SU-DHL-6 (cell line): Measurements from ENCODE around the gene HMX1.

Source experiments
- H2AFZ ChIP-seq: fragments of 200-600 bp; sonication (generic); 2 replicates; pipeline ENCODE4 v1.6.1; 2014; ENCODE audit warnings: low read depth, mild to moderate bottlenecking, moderate library complexity, mixed read lengths, antibody characterized with exemption, low read length; ENCODE audit not compliant: severe bottlenecking
- H3F3A ChIP-seq: fragments of 200-600 bp; shearing (Covaris generic); 2 replicates; pipeline ENCODE4 v1.6.0; 2016; ENCODE audit warnings: antibody characterized with exemption, mild to moderate bottlenecking; ENCODE audit not compliant: insufficient read depth
- H3K27ac ChIP-seq: fragments of 200-600 bp; sonication (generic); 2 replicates; pipeline ENCODE4 v1.5.1; 2016; ENCODE audit warnings: low read depth, mild to moderate bottlenecking, low read length, moderate library complexity, mixed read lengths
- H3K27me3 ChIP-seq: fragments of 200-600 bp; sonication (generic), shearing (Covaris generic); 2 replicates; pipeline ENCODE4 v1.6.0; 2014; ENCODE audit warnings: mild to moderate bottlenecking, low read length
- H3K36me3 ChIP-seq: fragments of 200-600 bp; sonication (generic); 2 replicates; pipeline ENCODE4 v1.6.1; 2014; ENCODE audit warnings: mild to moderate bottlenecking, low read length, mixed read lengths
- H3K4me2 ChIP-seq: fragments of 300-600, 200-600 bp; shearing (Covaris generic), sonication (generic); 2 replicates; pipeline ENCODE4 v1.6.0; 2014; ENCODE audit warnings: low read length, low read depth, mild to moderate bottlenecking; ENCODE audit not compliant: poor library complexity, severe bottlenecking
- H3K4me3 ChIP-seq: fragments of 200-600 bp; sonication (generic); 2 replicates; pipeline ENCODE4 v1.5.1; 2014; ENCODE audit warnings: antibody characterized with exemption, low read length, mild to moderate bottlenecking, mixed read lengths; ENCODE audit not compliant: insufficient read depth, poor library complexity, severe bottlenecking
- H3K79me2 ChIP-seq: fragments of 200-600 bp; sonication (generic); 2 replicates; pipeline ENCODE4 v1.6.1; 2014; ENCODE audit warnings: mild to moderate bottlenecking, low read length, moderate library complexity; ENCODE audit not compliant: insufficient read depth
- H3K9ac ChIP-seq: fragments of 200-600 bp; sonication (generic); 2 replicates; pipeline ENCODE4 v1.7.0; 2014; ENCODE audit warnings: mild to moderate bottlenecking, low read length
- H3K9me2 ChIP-seq: fragments of 200-600 bp; sonication (generic); replicated peaks from 2 replicates; pipeline ENCODE4 v1.6.1; 2014; ENCODE audit warnings: low read length; ENCODE audit not compliant: insufficient read depth
- H3K9me3 ChIP-seq: fragments of 200-600 bp; sonication (generic); 2 replicates; pipeline ENCODE4 v1.6.1; 2014; ENCODE audit warnings: low read length, mixed read lengths; ENCODE audit not compliant: insufficient read depth
- H4K20me1 ChIP-seq: fragments of 200-600 bp; sonication (generic); 2 replicates; pipeline ENCODE4 v1.6.1; 2014; ENCODE audit warnings: low read depth, mild to moderate bottlenecking, antibody characterized with exemption, low read length, moderate library complexity, mixed read lengths
- CTCF ChIP-seq: fragments of 200-600 bp; sonication (generic); IDR thresholded peaks from one replicate; pipeline ENCODE4 v1.5.1; 2017; ENCODE audit warnings: antibody characterized with exemption, mild to moderate bottlenecking, low read length, moderate library complexity; ENCODE audit not compliant: insufficient read depth, poor library complexity, severe bottlenecking
- EZH2phosphoT487 ChIP-seq: fragments of 200-600 bp; sonication (generic), shearing (Covaris generic); conservative IDR thresholded peaks from 2 replicates; pipeline ENCODE4 v1.6.1; 2018; ENCODE audit warnings: mild to moderate bottlenecking, antibody characterized with exemption, low read length, moderate library complexity, mixed read lengths

HMX1 gene

DNA sequence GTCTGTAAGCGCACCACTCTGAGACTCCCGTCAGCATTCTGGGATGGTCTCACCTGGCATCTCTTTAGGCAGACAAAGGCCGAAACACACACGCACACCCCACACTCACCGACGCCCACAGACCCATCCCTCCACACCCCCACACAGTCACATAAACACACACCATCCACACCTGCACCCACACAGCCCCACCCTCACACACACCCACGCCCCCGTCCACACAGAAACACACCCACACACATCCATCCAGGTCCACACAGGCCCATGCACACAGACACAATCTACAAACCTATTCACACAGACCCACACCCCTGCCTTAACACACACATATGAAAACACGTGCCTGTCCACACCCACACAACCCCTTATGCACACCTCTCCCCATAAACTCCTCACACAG is 9.2 kb upstream of the HMX1 start:
- TF ChIP-seq EZH2phosphoT487 (no peak), CTCF (no peak)
- Histone ChIP-seq H3K9me2 (no peaks in the 10 kb centered on the region), H4K20me1 (no peaks in the 10 kb centered on the region), H3K4me2 (no peak overlapping the region), H3F3A (no peaks in the 10 kb centered on the region), H3K79me2 (no peaks in the 10 kb centered on the region), H3K9ac (no peak overlapping the region), H3K4me3 (no peak overlapping the region), H3K27ac (no peak overlapping the region), H2AFZ (no peak overlapping the region), H3K9me3 (no peaks in the 10 kb centered on the region), H3K36me3 (no peaks in the 10 kb centered on the region), H3K27me3 (no peaks in the 10 kb centered on the region)

DNA sequence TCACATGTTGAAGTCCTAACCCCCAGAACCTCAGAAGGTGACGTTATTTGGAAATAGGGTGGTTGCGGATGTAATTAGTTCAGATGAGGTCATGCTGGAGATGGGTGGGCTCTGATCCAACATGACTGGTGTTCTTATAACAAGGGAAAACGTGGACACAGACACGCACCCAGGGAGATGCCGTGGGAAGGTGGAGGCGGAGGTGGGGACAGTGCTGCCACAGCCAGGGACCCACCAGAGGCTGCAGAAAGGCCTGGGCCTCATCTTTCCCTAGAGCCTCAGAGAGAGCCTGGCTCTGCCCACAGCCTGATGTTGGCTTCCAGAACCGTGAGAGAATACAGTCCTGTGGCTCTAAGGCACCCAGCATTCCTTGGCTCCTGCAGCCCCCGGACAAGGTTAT is 7.9 kb upstream of the HMX1 start:
- no peak overlapping the region for H3K27ac ChIP-seq
- H3K36me3 ChIP-seq, result no peaks in the 10 kb centered on the region
- H3K9me3 ChIP-seq, result no peaks in the 10 kb centered on the region
- H3K9ac ChIP-seq, result no peak overlapping the region
- no peaks in the 10 kb centered on the region for H4K20me1 ChIP-seq
- no peaks in the 10 kb centered on the region for H3K79me2 ChIP-seq
- H3K4me3 ChIP-seq, result no peak overlapping the region
- H3F3A ChIP-seq, result no peaks in the 10 kb centered on the region
- H3K9me2 ChIP-seq, result no peaks in the 10 kb centered on the region
- H3K27me3 ChIP-seq, result no peaks in the 10 kb centered on the region
- no peak overlapping the region for H2AFZ ChIP-seq
- no peak for TF ChIP-seq CTCF
- no peak overlapping the region for H3K4me2 ChIP-seq

DNA sequence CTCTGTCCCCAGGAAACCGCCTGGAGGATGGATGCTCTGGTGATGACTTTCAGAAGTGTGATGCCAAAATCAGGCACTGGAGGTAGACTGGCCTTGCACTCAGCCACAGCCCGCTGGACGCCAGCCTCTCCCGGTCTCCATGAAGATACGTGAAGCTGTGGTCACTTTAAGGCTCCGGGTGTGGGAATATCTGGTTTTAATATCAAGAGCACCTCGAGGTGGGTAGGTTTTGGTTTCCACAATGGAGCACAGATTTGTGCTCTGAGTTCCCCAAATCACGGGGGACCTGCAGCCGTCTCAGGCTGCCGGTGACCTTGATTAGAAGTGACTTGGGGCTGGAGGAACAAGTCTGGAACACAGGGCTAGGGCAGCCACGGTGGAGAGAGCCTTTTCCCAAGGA is 6.8 kb upstream of the HMX1 start:
- H3K36me3 ChIP-seq, result no peaks in the 10 kb centered on the region
- no peak overlapping the region for H2AFZ ChIP-seq
- H4K20me1 ChIP-seq, result no peaks in the 10 kb centered on the region
- no peaks in the 10 kb centered on the region for H3K9me3 ChIP-seq
- H3K9me2 ChIP-seq, result no peaks in the 10 kb centered on the region
- no peaks in the 10 kb centered on the region for H3F3A ChIP-seq
- H3K27me3 ChIP-seq, result no peaks in the 10 kb centered on the region
- no peak overlapping the region for H3K27ac ChIP-seq
- no peaks in the 10 kb centered on the region for H3K79me2 ChIP-seq
- H3K4me3 ChIP-seq, result no peak overlapping the region
- H3K4me2 ChIP-seq, result no peak overlapping the region
- TF ChIP-seq EZH2phosphoT487, result no peak
- TF ChIP-seq CTCF, result no peak
- no peak overlapping the region for H3K9ac ChIP-seq

GRCh38 chr4:8877780-8878040 is 6.1 kb upstream of the HMX1 start:
- H3K9me2 ChIP-seq, result no peaks in the 10 kb centered on the region
- no peaks in the 10 kb centered on the region for H3F3A ChIP-seq
- no peak overlapping the region for H3K4me3 ChIP-seq
- H3K36me3 ChIP-seq, result no peaks in the 10 kb centered on the region
- H3K4me2 ChIP-seq, result no peak overlapping the region
- no peak overlapping the region for H3K9ac ChIP-seq
- H4K20me1 ChIP-seq, result no peaks in the 10 kb centered on the region
- H3K79me2 ChIP-seq, result no peaks in the 10 kb centered on the region
- no peak for TF ChIP-seq CTCF
- no peak for TF ChIP-seq EZH2phosphoT487
- no peak overlapping the region for H2AFZ ChIP-seq
- H3K27ac ChIP-seq, result no peak overlapping the region
- H3K9me3 ChIP-seq, result no peaks in the 10 kb centered on the region
- no peaks in the 10 kb centered on the region for H3K27me3 ChIP-seq
